LNCAP (cell line): ENCODE data around the gene AP3B1.

Experiments
- CTCF ChIP-seq: fragments of 450-650 bp; IDR thresholded peaks from 2 replicates; pipeline ENCODE4 v1.5.1; 2017; ENCODE audit warnings: mild to moderate bottlenecking

Gene AP3B1

GRCh38 chr5:77986261-77986660, 308.2 kb downstream of the AP3B1 start:
- TF ChIP-seq CTCF = no peak

GRCh38 chr5:77985247-77985646, 309.3 kb downstream of the AP3B1 start:
- TF ChIP-seq CTCF = no peak

- no peak for TF ChIP-seq CTCF
Measured at GRCh38 chr5:77984587-77984986, 309.9 kb downstream of the AP3B1 start.

GRCh38 chr5:77983482-77984199, 310.9 kb downstream of the AP3B1 start:
- TF ChIP-seq CTCF = no peak

- TF ChIP-seq CTCF = no peak
Measured at GRCh38 chr5:77981820-77982219, 312.7 kb downstream of the AP3B1 start.

- no peak for TF ChIP-seq CTCF
Measured at GRCh38 chr5:77974576-77974975, 319.9 kb downstream of the AP3B1 start.

GRCh38 chr5:77973253-77973609, 321.3 kb downstream of the AP3B1 start:
- TF ChIP-seq CTCF = no peak
